Left lung (tissue), 10 donors: ENCODE measurements around the gene ENKD1. TPM values are rescaled to one million over a fixed set of nuclear protein-coding genes. Genes with fewer than 3 reads are reported as not detected.
A peak's percentile ranks its signal among the peaks of the same experiment; 100 is the strongest.

ENCODE experiments used
- ATAC-seq: fragments of 200-7000 bp; cut with Tn5 transposase; one replicate; pipeline ENCODE4 v1.9.1; 2020; ENCODE audit warnings: moderate library complexity
- DNase-seq, 4 donors: peaks; one replicate each; pipeline ENCODE4 v3.0.0-alpha.2; 2013 to 2020
- H3K27ac ChIP-seq, 2 donors: fragments of 200-600 bp; sonication (generic) in 1 of 2; one replicate each; pipeline versions ENCODE4 v1.5.0 to v1.8.0; 2020 to 2021
- H3K27me3 ChIP-seq, 2 donors: fragments of 200-600 bp; sonication (generic) in 1 of 2; one replicate each; pipeline versions ENCODE4 v1.5.0 to v1.8.0; 2020 to 2021
- H3K36me3 ChIP-seq, 2 donors: fragments of 200-600 bp; sonication (generic) in 1 of 2; one replicate each; pipeline versions ENCODE4 v1.5.0 to v1.8.0; 2020 to 2021
- H3K4me1 ChIP-seq, 2 donors: fragments of 200-600 bp; one replicate each; pipeline ENCODE4 v1.8.0; 2021
- H3K4me3 ChIP-seq, 2 donors: fragments of 200-600 bp; sonication (generic) in 1 of 2; one replicate each; pipeline versions ENCODE4 v1.5.0 to v1.8.0; 2020 to 2021; ENCODE audit warnings: mild to moderate bottlenecking in 1 of 2
- H3K9me3 ChIP-seq, 2 donors: fragments of 200-600 bp; sonication (generic) in 1 of 2; one replicate each; pipeline versions ENCODE4 v1.5.0 to v1.8.0; 2020 to 2021
- CTCF ChIP-seq, 2 donors: fragments of 200-600 bp; sonication (generic) in 1 of 2; IDR thresholded peaks; one replicate each; pipeline versions ENCODE4 v1.5.0 to v1.8.0; 2021; ENCODE audit warnings: antibody characterized with exemption in 2 of 2
- intact Hi-C, 2 donors: fragments of 100-400 bp; cut with DNase I; formaldehyde crosslinking; loops; one replicate each; pipeline versions ENCODE4 v1.11.2 to v1.14.2; 2022
- polyA plus RNA-seq, 6 donors: library from polyadenylated mRNA; unstranded; fragments of 120-200 nt; gene quantifications; one replicate each; pipeline ENCODE4 v1.2.1, GENCODE V29; 2013; ENCODE audit not compliant: insufficient read length in 6 of 6
- total RNA-seq, 2 donors: library from RNA; stranded (reverse); fragmentation: NEBNext Ultra II Directional; extraction: Animal tissue kit (Norgen Biotek cat#: 25700); gene quantifications; one replicate each; pipeline ENCODE4 v1.2.1, GENCODE V29; 2021
- donor health status: DM: no; HTN: yes; CAD: no.
- donor health status: DM: no; HTN: no; CAD: no.

Gene ENKD1
- total and polyA plus RNA-seq, 8 donors = 11.2 to 26.0 (median 22.0) TPM

- H3K27ac ChIP-seq = no peak overlapping the region
- peaks cover 13 to 23% of the 10 kb centered on the region in 2 donors for H3K4me1 ChIP-seq
- intact Hi-C loops = loop anchor here in 1 of 2 donors (10.0 kb wide), 1 partner anchor 111 kb away; no protein-coding TSS in a partner anchor
- ATAC-seq = no peak
- no peak for TF ChIP-seq CTCF (IDR thresholded peaks at IDR 0.05)
- peaks cover 0 to 23% of the 10 kb centered on the region in 2 donors for H3K36me3 ChIP-seq
- peaks cover 23 to 51% of the 10 kb centered on the region in 2 donors for H3K27me3 ChIP-seq
- H3K4me3 ChIP-seq = no peak overlapping the region
- DNase-seq = peak in 1 of 4 donors; percentile 16
- no peaks in the 10 kb centered on the region for H3K9me3 ChIP-seq
Observed at GRCh38 chr16:67655363-67655762, 11.2 kb downstream of the ENKD1 start.

GRCh38 chr16:67654403-67654911, 12.1 kb downstream of the ENKD1 start:
- peaks cover 0 to 23% of the 10 kb centered on the region in 2 donors for H3K36me3 ChIP-seq
- no peak overlapping the region for H3K4me3 ChIP-seq
- intact Hi-C loops = loop anchor here in 1 of 2 donors (10.0 kb wide), 1 partner anchor 110 kb away; no protein-coding TSS in a partner anchor
- H3K9me3 ChIP-seq = no peaks in the 10 kb centered on the region
- peak in 1 of 4 donors; percentile 71 for DNase-seq
- peaks cover 11 to 19% of the 10 kb centered on the region in 2 donors for H3K4me1 ChIP-seq
- no peak for ATAC-seq
- TF ChIP-seq CTCF (IDR thresholded peaks at IDR 0.05) = no peak
- H3K27ac ChIP-seq = no peak overlapping the region
- peaks cover 23 to 60% of the 10 kb centered on the region in 2 donors for H3K27me3 ChIP-seq

- no peak for DNase-seq
- intact Hi-C loops = loop anchor here in 1 of 2 donors (10.0 kb wide), 1 partner anchor 109 kb away; no protein-coding TSS in a partner anchor
Observed at GRCh38 chr16:67653789-67654402, 12.7 kb downstream of the ENKD1 start.

GRCh38 chr16:67653128-67653788, 13.3 kb downstream of the ENKD1 start:
- intact Hi-C loops = loop anchor here in 1 of 2 donors (10.0 kb wide), 1 partner anchor 108 kb away; no protein-coding TSS in a partner anchor
- Histone ChIP-seq H3K9me3 (no peaks in the 10 kb centered on the region), H3K36me3 (peaks cover 0 to 23% of the 10 kb centered on the region in 2 donors), H3K27ac (no peak overlapping the region), H3K4me3 (peak overlapping the region in 1 of 2 donors; percentile 18), H3K27me3 (peaks cover 32 to 72% of the 10 kb centered on the region in 2 donors), H3K4me1 (peaks cover 5 to 9% of the 10 kb centered on the region in 2 donors)
- DNase-seq (peak in 1 of 4 donors; percentile 80), ATAC-seq (no peak)
- TF ChIP-seq CTCF (IDR thresholded peaks at IDR 0.05) = no peak

More at GRCh38 chr16:67653789-67654402, 12.7 kb downstream of the ENKD1 start:
- Histone ChIP-seq H3K9me3 (no peaks in the 10 kb centered on the region), H3K36me3 (peaks cover 0 to 23% of the 10 kb centered on the region in 2 donors), H3K4me3 (no peak overlapping the region), H3K4me1 (peaks cover 5 to 14% of the 10 kb centered on the region in 2 donors), H3K27me3 (peaks cover 26 to 65% of the 10 kb centered on the region in 2 donors), H3K27ac (no peak overlapping the region)
- ATAC-seq = no peak
- TF ChIP-seq CTCF (IDR thresholded peaks at IDR 0.05) = no peak
